ENCODE results near the gene RHAG. TPM values are rescaled to one million over a fixed set of nuclear protein-coding genes. Genes with fewer than 3 reads are reported as not detected.

Gene RHAG
- not detected in 2 replicates for total RNA-seq (2021; fragmentation: NEBNext Ultra II Directional; extraction: Animal tissue kit (Norgen Biotek cat#: 25700))
- polyA plus RNA-seq (2011; rRNA removed), result not detected in 2 replicates
- polyA plus RNA-seq (2011; cell fraction: cytosol; rRNA removed), result not detected
- not detected for polyA plus RNA-seq (2011; cell fraction: nucleus; rRNA removed)
- not detected in 4 replicates for polyA plus RNA-seq (2012, experiment 1 of 2)
- polyA plus RNA-seq (2012, experiment 2 of 2), result not detected
- polyA plus RNA-seq (2013, experiment 1 of 2), result not detected
- not detected for polyA plus RNA-seq (2013, experiment 2 of 2)
- polyA minus RNA-seq (2011; rRNA and poly(A)+ RNA removed), result 0.17 and 0.25 TPM in 2 replicates
- not detected for polyA minus RNA-seq (2011; cell fraction: cytosol; rRNA and poly(A)+ RNA removed)
- polyA minus RNA-seq (2011; cell fraction: nucleus; rRNA and poly(A)+ RNA removed), result not detected
- long read RNA-seq, experiment 1, result 0 reads
- long read RNA-seq, experiment 2, result 0 reads

DNA sequence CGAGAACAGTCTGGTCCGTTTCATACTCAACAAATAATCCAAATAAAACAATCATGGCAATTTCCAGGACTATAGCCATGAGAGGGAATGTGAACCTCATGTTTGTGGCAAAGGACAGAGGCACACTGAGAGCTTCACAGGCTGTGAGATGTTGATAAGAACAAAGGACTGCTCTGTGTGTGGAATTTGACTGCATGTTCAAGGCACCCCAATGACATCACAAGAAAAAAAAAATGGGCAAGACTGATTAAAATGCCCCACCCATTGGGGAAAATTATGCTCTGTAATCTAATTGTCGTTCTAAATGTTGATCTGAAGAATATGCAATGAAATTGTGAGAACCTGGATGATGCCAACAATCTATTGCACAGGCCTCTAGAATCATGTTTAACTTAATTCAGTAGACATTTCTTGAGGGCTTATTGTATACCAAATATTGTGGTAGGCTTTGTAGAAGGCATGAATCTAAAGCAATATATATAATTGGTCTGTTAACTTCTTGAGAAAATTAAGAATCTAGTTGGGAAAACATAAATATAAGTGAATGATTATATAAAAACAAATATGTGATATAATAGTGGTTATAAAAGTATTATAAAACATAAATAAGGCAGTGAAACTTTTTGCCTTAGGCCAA lies at the start of gene RHAG:
Gene RHAG, minus strand, starts transcription at position 127 of the 637 bp plus-strand sequence. Its CDS starts 27 bp downstream, at position 100.
- Histone ChIP-seq H3K4ac (replicated peaks; ENCODE audit: insufficient read length, low read depth, low read length) (no peak within 1 kb of the TSS), H2BK120ac (replicated peaks; ENCODE audit: low read depth, low read length) (no peak within 1 kb of the TSS), H2BK5ac (ENCODE audit: low read depth, low read length) (no peak within 1 kb of the TSS), H2AK5ac (ENCODE audit: low read depth, low read length) (no peak within 1 kb of the TSS), H3K27me3 (replicated peaks in 1 of 4; ENCODE audit: control insufficient read depth in 3 of 4, extremely low read depth in 1 of 4, insufficient read depth in 3 of 4, low read length in 3 of 4) (no peaks in the 10 kb centered on the region), H4K8ac (ENCODE audit: extremely low read depth, insufficient read depth, low read length) (no peak within 1 kb of the TSS), H3K18ac (ENCODE audit: extremely low read depth, low read length) (no peak within 1 kb of the TSS), H3K4me1 (replicated peaks in 1 of 4; ENCODE audit: control insufficient read depth in 3 of 4, insufficient read depth in 4 of 4, low read length in 3 of 4) (no peaks in the 10 kb centered on the region), H3K36me3 (ENCODE audit: control insufficient read depth in 2 of 4, insufficient read depth in 4 of 4, low read length in 3 of 4) (no peaks in the 10 kb centered on the region), H3K79me2 (ENCODE audit: control insufficient read depth in 1 of 2, insufficient read depth in 2 of 2, low read length in 2 of 2) (no peaks in the 10 kb centered on the region), H2BK15ac (ENCODE audit: low read length) (no peak within 1 kb of the TSS), H3K9ac (replicated peaks in 1 of 4; ENCODE audit: extremely low read depth in 1 of 4, low read depth in 3 of 4, low read length in 3 of 4) (no peak within 1 kb of the TSS), H2AFZ (ENCODE audit: low read length) (0 out of 2 replicates have a peak within 1 kb of the TSS, but pooled peaks have one; percentile 50), H4K5ac (ENCODE audit: insufficient read length, low read depth, low read length) (no peak within 1 kb of the TSS), H2BK12ac (ENCODE audit: low read depth, low read length) (no peak within 1 kb of the TSS), H3K23ac (ENCODE audit: insufficient read length) (no peak within 1 kb of the TSS), H2BK20ac (ENCODE audit: low read length) (no peak within 1 kb of the TSS), H4K20me1 (replicated peaks in 1 of 2; ENCODE audit: control insufficient read depth in 1 of 2, insufficient read depth in 2 of 2, low read length in 2 of 2) (no peaks in the 10 kb centered on the region), H3K4me2 (ENCODE audit: insufficient read depth in 1 of 2, low read depth in 2 of 2, low read length in 2 of 2) (no peak within 1 kb of the TSS), H3K4me3 (ENCODE audit: extremely low read depth in 1 of 4, insufficient read depth in 2 of 4, low read depth in 3 of 4, low read length in 4 of 4) (no peak within 1 kb of the TSS), H3K79me1 (ENCODE audit: low read depth, low read length) (no peaks in the 10 kb centered on the region), H4K91ac (replicated peaks; ENCODE audit: insufficient read length, low read length) (no peak within 1 kb of the TSS), H3K27ac (ENCODE audit: low read depth, low read length) (no peak within 1 kb of the TSS), H3K56ac (replicated peaks; ENCODE audit: insufficient read length, low read depth, low read length) (no peak within 1 kb of the TSS), H3K14ac (ENCODE audit: insufficient read length) (no peak within 1 kb of the TSS), H3K23me2 (ENCODE audit: low read depth, low read length) (no peaks in the 10 kb centered on the region), H3K9me3 (ENCODE audit: insufficient read depth in 2 of 2, low read depth in 1 of 2, low read length in 1 of 2) (no peaks in the 10 kb centered on the region)
- TF ChIP-seq KDM1A (IDR thresholded peaks at IDR 0.05; ENCODE audit: borderline replicate concordance, low read length), result no peak
- no peak for TF ChIP-seq SP2 (IDR thresholded peaks at IDR 0.05; ENCODE audit: low read length)
- no peak for TF ChIP-seq BCL11A (IDR thresholded peaks at IDR 0.05; ENCODE audit: low read depth in 2 of 2, low read length in 2 of 2)
- no peak for TF ChIP-seq FOSL1 (IDR thresholded peaks at IDR 0.05; ENCODE audit: insufficient read depth, low read depth, low read length)
- no peak for TF ChIP-seq NANOG (IDR thresholded peaks at IDR 0.05; ENCODE audit: insufficient read depth, low read depth, low read length, poor library complexity, severe bottlenecking)
- no peak for TF ChIP-seq TBP (IDR thresholded peaks at IDR 0.05; ENCODE audit: low read depth, low read length)
- FAIRE-seq (no peak), DNase-seq (ENCODE audit: low read depth in 1 of 2, low spot score in 2 of 2) (no peak)
- CTCF ChIA-PET (ENCODE audit: partially characterized antibody), result interaction anchor here (1.1 kb wide), 1 partner anchor 13 kb away, joined by 5 read pairs; no protein-coding TSS in a partner anchor
- 92% methylated on average over 3 of the region's 3 CpGs; no CpG with 5 or more reads in 1 of the 2 experiments for WGBS, 2 experiments (ENCODE audit: extremely low coverage in 1 of 2, insufficient coverage in 1 of 2, insufficient read length in 1 of 2, insufficient replicate concordance in 2 of 2, low coverage in 1 of 2, low lambda C conversion rate in 2 of 2, missing lambda C conversion rate in 1 of 2)
- POLR2A ChIA-PET (ENCODE audit: partially characterized antibody), result interaction anchor here (0.7 kb wide), 1 partner anchor 198 kb away, joined by 4 read pairs; no protein-coding TSS in a partner anchor
